Measurements from ENCODE around the gene MPV17L. TPM values are rescaled to one million over a fixed set of nuclear protein-coding genes. Genes with fewer than 3 reads are reported as not detected.
"Not testable (repeated sequence)": the region's sequence is repeated elsewhere in the genome, so short reads cannot be mapped to it uniquely, and the experiment has no call there.

Gene MPV17L
- total and polyA plus RNA-seq, 2 experiments from 2014 or later: 0.46 to 2.1 TPM

DNA sequence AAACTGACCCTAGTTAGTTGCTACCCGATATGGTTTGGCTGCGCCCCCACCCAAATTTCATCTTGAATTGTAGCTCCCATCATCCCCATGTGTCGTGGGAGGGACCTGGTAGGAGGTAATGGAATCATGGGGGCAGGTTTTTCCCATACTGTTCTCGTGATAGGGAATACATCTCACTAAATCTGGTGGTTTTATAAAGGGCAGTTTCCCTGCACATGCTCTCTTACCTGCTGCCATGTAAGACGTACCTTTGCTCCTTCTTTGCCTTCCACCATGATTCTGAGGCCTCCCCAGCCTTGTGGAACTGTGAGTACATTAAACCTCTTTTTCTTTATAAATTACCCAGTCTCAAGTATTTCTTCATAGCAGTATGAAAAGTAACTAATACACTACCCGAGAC, 7.5 kb upstream of the MPV17L start:
- not testable (repeated sequence) for H3K36me3 ChIP-seq (replicated peaks; ENCODE audit: insufficient read depth, low read depth); H3K27ac ChIP-seq
- WGBS (ENCODE audit: low lambda C conversion rate, missing lambda C conversion rate): 82% methylated on average over 6 of the region's 6 CpGs

DNA sequence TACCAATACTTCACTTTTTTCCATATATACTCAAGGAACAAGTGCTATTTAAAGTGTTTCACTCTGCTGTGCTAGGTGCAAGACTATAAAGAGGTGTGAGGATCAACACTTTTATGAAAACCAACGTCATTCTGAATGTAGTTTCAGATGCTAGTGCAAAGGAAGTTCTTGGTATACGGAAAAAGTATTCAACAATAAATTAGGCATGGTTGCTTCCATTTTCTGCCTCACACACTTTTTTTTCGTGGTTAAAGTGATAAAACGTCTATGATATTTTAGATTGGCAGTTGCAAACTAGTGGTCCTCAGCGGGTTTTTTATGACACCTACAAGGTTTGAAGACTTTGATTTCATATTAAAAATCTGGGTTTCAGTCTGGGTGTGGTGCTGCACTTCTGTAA, 5.6 kb upstream of the MPV17L start:
- not testable (repeated sequence) for H4K20me1 ChIP-seq (ENCODE audit: insufficient read depth, poor library complexity, severe bottlenecking); H3K36me3 ChIP-seq (replicated peaks; ENCODE audit: insufficient read depth, low read depth); H3K4me2 ChIP-seq; H3K4me1 ChIP-seq (ENCODE audit: insufficient read depth); H2AFZ ChIP-seq; H3K9me3 ChIP-seq (ENCODE audit: low read depth); H3K27me3 ChIP-seq; H3K9me2 ChIP-seq (replicated peaks; ENCODE audit: insufficient read depth); H3K27ac ChIP-seq; H3K79me2 ChIP-seq; H3K4me3 ChIP-seq; DNase-seq (ENCODE audit: low spot score)
- WGBS (ENCODE audit: low lambda C conversion rate, missing lambda C conversion rate): 87% methylated on average over 5 of the region's 5 CpGs

More for the DNA sequence above, 7.5 kb upstream of the MPV17L start:
- not testable (repeated sequence) for H3K9me3 ChIP-seq (ENCODE audit: low read depth); H4K20me1 ChIP-seq (ENCODE audit: insufficient read depth, poor library complexity, severe bottlenecking); H3K9me2 ChIP-seq (replicated peaks; ENCODE audit: insufficient read depth); H2AFZ ChIP-seq; H3K4me2 ChIP-seq; H3K79me2 ChIP-seq; H3K27me3 ChIP-seq; DNase-seq (ENCODE audit: low spot score); H3K4me1 ChIP-seq (ENCODE audit: insufficient read depth); H3K4me3 ChIP-seq

DNA sequence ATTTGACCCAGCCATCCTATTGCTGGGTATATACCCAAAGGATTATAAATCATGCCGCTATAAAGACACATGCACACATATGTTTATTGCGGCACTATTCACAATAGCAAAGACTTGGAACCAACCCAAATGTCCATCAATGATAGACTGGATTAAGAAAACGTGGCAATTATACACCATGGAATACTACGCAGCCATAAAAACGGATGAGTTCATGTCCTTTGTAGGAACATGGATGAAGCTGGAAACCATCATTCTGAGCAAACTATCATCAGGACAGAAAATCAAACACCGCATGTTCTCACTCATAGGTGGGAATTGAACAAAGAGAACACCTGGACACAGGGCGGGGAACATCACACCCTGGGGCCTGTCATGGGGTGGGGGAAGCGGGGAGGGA, 2.5 kb upstream of the MPV17L start:
- H3K4me2 ChIP-seq; H2AFZ ChIP-seq; H3K27me3 ChIP-seq; H3K4me1 ChIP-seq (ENCODE audit: insufficient read depth); DNase-seq (ENCODE audit: low spot score); H3K27ac ChIP-seq; H3K36me3 ChIP-seq (replicated peaks; ENCODE audit: insufficient read depth, low read depth); H3K9me3 ChIP-seq (ENCODE audit: low read depth); H4K20me1 ChIP-seq (ENCODE audit: insufficient read depth, poor library complexity, severe bottlenecking); H3K9me2 ChIP-seq (replicated peaks; ENCODE audit: insufficient read depth); H3K79me2 ChIP-seq; H3K4me3 ChIP-seq: not testable (repeated sequence)
- 88% methylated on average over 8 of the region's 8 CpGs for WGBS (ENCODE audit: low lambda C conversion rate, missing lambda C conversion rate)

DNA sequence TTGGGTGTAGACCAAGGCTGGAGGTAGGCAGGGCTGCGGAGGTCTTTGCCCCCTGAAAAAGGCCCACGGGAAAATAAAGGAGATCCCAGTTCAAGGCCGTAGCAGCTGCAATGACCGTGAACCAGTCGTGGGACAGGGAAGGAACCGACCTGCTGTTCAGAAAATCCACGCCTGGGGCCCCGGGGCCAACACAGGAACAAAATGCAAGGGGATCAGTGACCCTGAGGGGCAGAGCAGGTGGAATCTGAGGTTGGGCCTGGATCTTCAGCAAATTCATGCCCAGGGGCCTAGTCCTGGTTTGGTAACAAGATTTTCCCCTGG, 915 bp downstream of the MPV17L start:
- H3K27ac ChIP-seq; H3K79me2 ChIP-seq; DNase-seq (ENCODE audit: low spot score); H3K9me3 ChIP-seq (ENCODE audit: low read depth); H3K4me1 ChIP-seq (ENCODE audit: insufficient read depth); H4K20me1 ChIP-seq (ENCODE audit: insufficient read depth, poor library complexity, severe bottlenecking); H3K27me3 ChIP-seq; H3K36me3 ChIP-seq (replicated peaks; ENCODE audit: insufficient read depth, low read depth); H3K9me2 ChIP-seq (replicated peaks; ENCODE audit: insufficient read depth); H2AFZ ChIP-seq; H3K4me3 ChIP-seq: not testable (repeated sequence)
- H3K4me2 ChIP-seq: peak overlapping the region; percentile 75
- WGBS (ENCODE audit: low lambda C conversion rate, missing lambda C conversion rate): 88% methylated on average over 7 of the region's 8 CpGs

DNA sequence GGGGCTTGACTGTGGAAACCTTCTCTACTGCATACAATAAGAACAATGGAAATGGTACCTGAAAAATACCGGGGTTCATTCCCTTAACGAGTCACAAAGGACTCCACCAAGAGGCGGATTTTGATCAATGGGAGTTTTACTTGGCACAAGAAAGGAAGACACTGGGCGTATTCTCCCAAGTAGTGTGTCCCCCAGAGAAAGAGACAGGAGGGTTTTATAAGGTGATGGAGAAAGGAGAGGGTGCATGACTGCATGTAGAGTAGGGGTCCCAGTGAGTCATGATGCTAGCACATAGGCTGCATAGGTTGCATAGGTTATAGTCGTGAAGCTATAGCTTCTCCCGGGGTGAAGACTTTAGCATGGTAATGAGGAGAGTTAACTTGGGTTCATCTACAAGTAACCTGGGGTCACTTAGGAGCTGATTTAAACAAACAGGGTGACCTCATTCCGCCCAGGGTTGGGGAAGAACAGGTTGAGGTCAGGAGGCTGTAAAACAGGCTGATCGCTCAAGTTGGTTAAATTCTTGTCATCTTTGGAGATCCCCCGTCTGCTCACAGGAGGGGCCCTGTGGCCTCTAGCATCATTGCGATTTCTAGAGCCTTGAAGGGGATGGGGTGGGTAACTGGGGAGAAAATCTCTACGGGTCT, 1.5 kb downstream of the MPV17L start:
- H3K27ac ChIP-seq: no peak overlapping the region
- 71% methylated on average over 11 of the region's 11 CpGs for WGBS (ENCODE audit: low lambda C conversion rate, missing lambda C conversion rate)

More for the DNA sequence above, 1.5 kb downstream of the MPV17L start:
- H3K9me3 ChIP-seq (ENCODE audit: low read depth): no peaks in the 10 kb centered on the region
- H3K4me2 ChIP-seq: no peak overlapping the region
- H3K4me3 ChIP-seq: no peak overlapping the region
- no peak overlapping the region for H2AFZ ChIP-seq
- H3K27me3 ChIP-seq: peaks cover 3% of the 10 kb centered on the region
- no peaks in the 10 kb centered on the region for H3K79me2 ChIP-seq
- no peaks in the 10 kb centered on the region for H3K36me3 ChIP-seq (replicated peaks; ENCODE audit: insufficient read depth, low read depth)
- H4K20me1 ChIP-seq (ENCODE audit: insufficient read depth, poor library complexity, severe bottlenecking): no peaks in the 10 kb centered on the region
- no peaks in the 10 kb centered on the region for H3K9me2 ChIP-seq (replicated peaks; ENCODE audit: insufficient read depth)
- no peaks in the 10 kb centered on the region for H3K4me1 ChIP-seq (ENCODE audit: insufficient read depth)
- DNase-seq (ENCODE audit: low spot score): no peak
- TF ChIP-seq, protein P1, sequence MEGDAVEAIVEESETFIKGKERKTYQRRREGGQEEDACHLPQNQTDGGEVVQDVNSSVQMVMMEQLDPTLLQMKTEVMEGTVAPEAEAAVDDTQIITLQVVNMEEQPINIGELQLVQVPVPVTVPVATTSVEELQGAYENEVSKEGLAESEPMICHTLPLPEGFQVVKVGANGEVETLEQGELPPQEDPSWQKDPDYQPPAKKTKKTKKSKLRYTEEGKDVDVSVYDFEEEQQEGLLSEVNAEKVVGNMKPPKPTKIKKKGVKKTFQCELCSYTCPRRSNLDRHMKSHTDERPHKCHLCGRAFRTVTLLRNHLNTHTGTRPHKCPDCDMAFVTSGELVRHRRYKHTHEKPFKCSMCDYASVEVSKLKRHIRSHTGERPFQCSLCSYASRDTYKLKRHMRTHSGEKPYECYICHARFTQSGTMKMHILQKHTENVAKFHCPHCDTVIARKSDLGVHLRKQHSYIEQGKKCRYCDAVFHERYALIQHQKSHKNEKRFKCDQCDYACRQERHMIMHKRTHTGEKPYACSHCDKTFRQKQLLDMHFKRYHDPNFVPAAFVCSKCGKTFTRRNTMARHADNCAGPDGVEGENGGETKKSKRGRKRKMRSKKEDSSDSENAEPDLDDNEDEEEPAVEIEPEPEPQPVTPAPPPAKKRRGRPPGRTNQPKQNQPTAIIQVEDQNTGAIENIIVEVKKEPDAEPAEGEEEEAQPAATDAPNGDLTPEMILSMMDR (IDR thresholded peaks at IDR 0.05; ENCODE audit: poor library complexity): no peak
- TF ChIP-seq EZH2phosphoT487 (IDR thresholded peaks at IDR 0.05; ENCODE audit: low read depth, severe bottlenecking, unreplicated experiment) (no peak), EZH2 (IDR thresholded peaks at IDR 0.05; ENCODE audit: borderline replicate concordance) (no peak)

Data from hepatocyte (in vitro differentiated cells).